Endodermal cell (in vitro differentiated cells): Measurements from ENCODE around the gene XDH. TPM values are rescaled to one million over a fixed set of nuclear protein-coding genes. Genes with fewer than 3 reads are reported as not detected.

Experiments used
- DNase-seq: peaks from one replicate; pipeline ENCODE4 v3.0.0-alpha.2; 2017
- H3K27ac ChIP-seq: 2 replicates; pipeline ENCODE4 v1.5.1; 2013; ENCODE audit warnings: mild to moderate bottlenecking, low read depth, low read length, moderate library complexity
- H3K27me3 ChIP-seq: 2 replicates; pipeline ENCODE4 v1.6.1; 2013; ENCODE audit warnings: mild to moderate bottlenecking, low read length, moderate library complexity; ENCODE audit not compliant: insufficient read depth, control insufficient read depth, poor library complexity, severe bottlenecking
- H3K36me3 ChIP-seq: 2 replicates; pipeline ENCODE4 v1.7.0; 2013; ENCODE audit warnings: mild to moderate bottlenecking, low read length, moderate library complexity; ENCODE audit not compliant: control insufficient read depth, insufficient read depth
- H3K4me1 ChIP-seq: one replicate; pipeline ENCODE4 v1.7.0; 2013; ENCODE audit warnings: low read length; ENCODE audit not compliant: control insufficient read depth, insufficient read depth
- H3K4me3 ChIP-seq: 2 replicates; pipeline ENCODE4 v1.5.1; 2013; ENCODE audit warnings: mild to moderate bottlenecking, low read length, moderate library complexity
- H3K9ac ChIP-seq: 2 replicates; pipeline ENCODE4 v1.6.1; 2013; ENCODE audit warnings: mild to moderate bottlenecking, low read length, moderate library complexity; ENCODE audit not compliant: poor library complexity, severe bottlenecking; ENCODE audit errors: extremely low read depth
- H3K9me3 ChIP-seq: 2 replicates; pipeline ENCODE4 v1.6.1; 2013; ENCODE audit warnings: mild to moderate bottlenecking, low read length, moderate library complexity; ENCODE audit not compliant: control insufficient read depth
- H3K27ac Mint-ChIP-seq: 2 replicates; pipeline ENCODE4 v1.8.0; 2020; ENCODE audit warnings: mixed read lengths
- H3K27me3 Mint-ChIP-seq: 2 replicates; pipeline ENCODE4 v1.8.0; 2021; ENCODE audit warnings: mild to moderate bottlenecking, mixed read lengths; ENCODE audit not compliant: insufficient read depth
- H3K36me3 Mint-ChIP-seq: 2 replicates; pipeline ENCODE4 v1.8.0; 2020; ENCODE audit warnings: low read depth, mixed read lengths
- H3K4me1 Mint-ChIP-seq: 2 replicates; pipeline ENCODE4 v1.8.0; 2020; ENCODE audit warnings: mixed read lengths
- H3K4me3 Mint-ChIP-seq: 2 replicates; pipeline ENCODE4 v1.8.0; 2020; ENCODE audit warnings: mild to moderate bottlenecking, moderate library complexity, mixed read lengths
- H3K9me3 Mint-ChIP-seq: 2 replicates; pipeline ENCODE4 v1.8.0; 2020; ENCODE audit warnings: mild to moderate bottlenecking, mixed read lengths
- WGBS, 2 experiments: methylation state at CpG; one replicate each; pipeline versions ENCODE4 v1.1.5 to v1.1.7; 2013; ENCODE audit warnings: missing lambda C conversion rate in 2 of 2, mixed read lengths in 1 of 2; ENCODE audit not compliant: insufficient coverage in 1 of 2, insufficient read length in 1 of 2; 5-methylcytosine and 5-hydroxymethylcytosine counted together
- total RNA-seq, 2 donors: library from RNA; stranded (reverse); fragmentation: NEBNext Ultra II Directional in 1 of 2; extraction: Animal tissue kit (Norgen Biotek cat#: 25700) in 1 of 2; gene quantifications; 2 replicates in 1 of 2; 3 replicates in 1 of 2; pipeline ENCODE4 v1.2.1, GENCODE V29; 2021
- TF ChIP-seq, protein P1 (sequence below): fragments of 200-600 bp; sonication (generic); conservative IDR thresholded peaks from 2 replicates; pipeline ENCODE4 v1.5.0; 2021; ENCODE audit warnings: antibody characterized with exemption, mild to moderate bottlenecking

XDH gene
- total RNA-seq, 2 donors from 2014 or later, result 1.9 to 4.0 TPM

DNA sequence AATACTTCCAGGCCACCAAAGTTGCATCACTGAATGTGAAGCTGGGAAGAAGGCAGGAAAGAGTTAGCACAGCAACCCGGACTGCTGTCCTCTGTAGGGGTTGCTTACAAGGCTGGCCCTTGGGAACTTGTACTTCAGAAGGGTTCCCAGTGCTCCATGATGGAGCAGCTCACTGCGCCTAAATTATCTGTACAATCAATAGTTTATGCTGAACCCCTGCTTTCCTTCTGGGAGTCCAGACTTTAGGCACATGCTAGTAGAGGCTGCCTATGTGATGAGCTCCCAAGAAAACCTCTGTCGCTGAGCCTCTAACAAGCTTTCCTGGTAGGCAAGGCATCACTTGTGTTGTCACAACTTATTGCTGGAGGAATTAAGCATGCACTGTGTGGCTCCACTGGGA lies 34.3 kb downstream of the XDH start:
- Mint-ChIP-seq H3K9me3 (no peaks in the 10 kb centered on the region), H3K4me1 (peaks cover 18% of the 10 kb centered on the region), H3K27ac (no peak overlapping the region), H3K36me3 (peaks cover 11% of the 10 kb centered on the region), H3K4me3 (no peak overlapping the region), H3K27me3 (no peaks in the 10 kb centered on the region)
- Histone ChIP-seq H3K36me3 (no peaks in the 10 kb centered on the region), H3K9me3 (no peaks in the 10 kb centered on the region), H3K4me3 (no peak overlapping the region), H3K27me3 (no peaks in the 10 kb centered on the region), H3K4me1 (peaks cover 4% of the 10 kb centered on the region), H3K9ac (no peak overlapping the region), H3K27ac (no peak overlapping the region)
- TF ChIP-seq, protein P1, sequence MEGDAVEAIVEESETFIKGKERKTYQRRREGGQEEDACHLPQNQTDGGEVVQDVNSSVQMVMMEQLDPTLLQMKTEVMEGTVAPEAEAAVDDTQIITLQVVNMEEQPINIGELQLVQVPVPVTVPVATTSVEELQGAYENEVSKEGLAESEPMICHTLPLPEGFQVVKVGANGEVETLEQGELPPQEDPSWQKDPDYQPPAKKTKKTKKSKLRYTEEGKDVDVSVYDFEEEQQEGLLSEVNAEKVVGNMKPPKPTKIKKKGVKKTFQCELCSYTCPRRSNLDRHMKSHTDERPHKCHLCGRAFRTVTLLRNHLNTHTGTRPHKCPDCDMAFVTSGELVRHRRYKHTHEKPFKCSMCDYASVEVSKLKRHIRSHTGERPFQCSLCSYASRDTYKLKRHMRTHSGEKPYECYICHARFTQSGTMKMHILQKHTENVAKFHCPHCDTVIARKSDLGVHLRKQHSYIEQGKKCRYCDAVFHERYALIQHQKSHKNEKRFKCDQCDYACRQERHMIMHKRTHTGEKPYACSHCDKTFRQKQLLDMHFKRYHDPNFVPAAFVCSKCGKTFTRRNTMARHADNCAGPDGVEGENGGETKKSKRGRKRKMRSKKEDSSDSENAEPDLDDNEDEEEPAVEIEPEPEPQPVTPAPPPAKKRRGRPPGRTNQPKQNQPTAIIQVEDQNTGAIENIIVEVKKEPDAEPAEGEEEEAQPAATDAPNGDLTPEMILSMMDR, result no peak
- WGBS, 2 experiments, result 91 to 96% methylated on average over 3 of the region's 3 CpGs
- DNase-seq, result no peak

DNA sequence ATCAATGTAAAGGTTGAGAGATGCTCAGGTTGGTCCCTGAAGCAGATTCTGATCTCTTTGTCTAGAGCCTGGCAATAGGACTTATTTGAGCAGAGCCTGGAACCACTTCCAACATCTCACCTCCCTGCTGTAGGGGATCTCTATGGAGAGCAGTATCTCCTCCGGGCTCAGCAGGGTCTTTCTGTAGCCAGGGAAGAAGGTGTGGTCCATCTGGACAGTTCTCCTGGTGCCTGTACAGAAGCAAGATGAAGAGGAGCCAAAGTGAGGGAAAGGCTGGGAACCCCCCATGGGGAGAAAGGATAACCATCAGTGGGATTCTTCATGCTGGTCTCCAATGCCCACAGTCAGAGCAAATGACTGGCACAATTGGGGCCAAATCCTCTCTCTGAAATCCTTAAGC lies 34.8 kb downstream of the XDH start:
- Histone ChIP-seq H3K9ac (no peak overlapping the region), H3K4me3 (no peak overlapping the region), H3K36me3 (no peaks in the 10 kb centered on the region), H3K27ac (no peak overlapping the region), H3K4me1 (peaks cover 4% of the 10 kb centered on the region), H3K27me3 (no peaks in the 10 kb centered on the region), H3K9me3 (no peaks in the 10 kb centered on the region)
- TF ChIP-seq, protein P1, result no peak
- Mint-ChIP-seq H3K27ac (no peak overlapping the region), H3K36me3 (peaks cover 11% of the 10 kb centered on the region), H3K4me1 (peaks cover 18% of the 10 kb centered on the region), H3K4me3 (no peak overlapping the region), H3K9me3 (no peaks in the 10 kb centered on the region), H3K27me3 (no peaks in the 10 kb centered on the region)
- DNase-seq, result no peak
- 89% methylated on average over 1 of the region's 1 CpG; no CpG with 5 or more reads in 1 of the 2 experiments for WGBS, 2 experiments

DNA sequence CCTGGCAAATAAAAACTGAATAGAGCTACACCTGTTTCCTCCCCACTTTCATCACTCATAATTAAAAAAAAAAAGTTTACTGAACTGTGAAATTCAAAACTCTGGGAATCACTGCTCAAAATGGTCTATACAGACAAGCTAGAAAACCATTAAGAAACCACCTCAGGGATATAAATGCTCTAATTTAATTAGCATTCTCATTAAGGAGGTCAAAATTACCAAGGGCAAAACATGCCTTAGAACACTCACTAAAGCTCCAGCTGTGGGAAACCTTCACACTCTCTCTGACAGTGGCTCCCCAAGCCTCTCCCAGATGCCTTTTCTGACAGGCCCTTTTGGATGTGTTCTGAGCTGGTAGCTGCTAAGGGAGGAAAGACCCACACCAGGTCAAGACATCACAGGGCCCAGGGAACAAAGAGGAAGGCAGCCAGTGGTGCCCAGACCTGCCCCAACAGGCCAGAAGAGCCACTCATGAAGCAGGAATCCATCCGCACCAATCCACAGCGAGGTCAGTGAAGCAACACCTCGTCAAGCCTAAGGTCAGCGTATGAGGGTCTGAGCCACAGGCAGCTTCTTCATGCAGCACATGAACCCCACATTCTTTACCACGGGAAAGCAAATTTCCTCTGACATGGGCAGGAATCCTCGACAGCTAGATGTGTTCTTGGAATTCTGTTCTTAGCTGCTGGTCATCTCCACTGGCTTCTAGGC lies 35.6 kb downstream of the XDH start:
- TF ChIP-seq, protein P1, result no peak
- no peaks in the 10 kb centered on the region for H3K27me3 ChIP-seq
- Mint-ChIP-seq H3K27me3 (no peaks in the 10 kb centered on the region), H3K36me3 (peaks cover 11% of the 10 kb centered on the region), H3K4me1 (peaks cover 18% of the 10 kb centered on the region), H3K9me3 (no peaks in the 10 kb centered on the region), H3K4me3 (no peak overlapping the region), H3K27ac (no peak overlapping the region)
- no peak overlapping the region for H3K4me3 ChIP-seq
- peaks cover 4% of the 10 kb centered on the region for H3K4me1 ChIP-seq
- WGBS, 2 experiments, result 83 to 87% methylated on average over 6 of the region's 6 CpGs
- H3K27ac ChIP-seq, result no peak overlapping the region
- H3K9ac ChIP-seq, result no peak overlapping the region
- no peak for DNase-seq
- H3K9me3 ChIP-seq, result no peaks in the 10 kb centered on the region
- no peaks in the 10 kb centered on the region for H3K36me3 ChIP-seq
